ENCODE data around the gene ZNF215. TPM values are rescaled to one million over a fixed set of nuclear protein-coding genes. Genes with fewer than 3 reads are reported as not detected.

Gene ZNF215
- total and polyA plus RNA-seq, 2 of the 4 experiments (the other 2 are of a cell fraction), result 3.4 to 7.7 TPM

- no peak overlapping the region for H3K9ac ChIP-seq (ENCODE audit: low read depth, low read length)
- CTCF ChIA-PET, result no interaction called here
- dilution Hi-C loops (cut with HindIII; ENCODE audit: low sequenced_read_pairs, unreplicated experiment), result no loop called here
These were observed 78.3 kb downstream of the ZNF215 start for GRCh38 chr11:7004482-7004881.

More at GRCh38 chr11:7004482-7004881, 78.3 kb downstream of the ZNF215 start:
- Histone ChIP-seq H2AK9ac (replicated peaks; ENCODE audit: low read depth, low read length, poor library complexity) (no peak overlapping the region), H4K91ac (ENCODE audit: insufficient read depth, low read depth, low read length) (no peak overlapping the region), H3K4me1 (ENCODE audit: control insufficient read depth, insufficient read depth, low read length) (peaks cover 4% of the 10 kb centered on the region), H3K4me2 (ENCODE audit: low read depth, low read length) (peak overlapping the region; percentile 54), H4K5ac (ENCODE audit: low read depth, low read length) (no peak overlapping the region), H3K4me3 (ENCODE audit: insufficient read depth, low read depth, low read length) (no peak overlapping the region; the same call in 1 of the 2 replicates), H3K23ac (ENCODE audit: low read depth, low read length) (no peak overlapping the region), H3K79me1 (ENCODE audit: low read depth in 1 of 2, low read length in 2 of 2) (no peaks in the 10 kb centered on the region), H2BK20ac (ENCODE audit: low read depth, low read length) (no peak overlapping the region), H3K4ac (ENCODE audit: low read depth, low read length) (no peak overlapping the region), H2AK5ac (ENCODE audit: low read depth, low read length) (no peak overlapping the region), H3K14ac (replicated peaks; ENCODE audit: low read depth, low read length) (0 out of 2 replicates have a peak overlapping the region, but pooled peaks have one; percentile 31), H4K20me1 (ENCODE audit: insufficient read depth, low read length) (no peaks in the 10 kb centered on the region), H3K36me3 (ENCODE audit: control insufficient read depth, insufficient read depth, low read length) (no peaks in the 10 kb centered on the region), H2BK15ac (ENCODE audit: low read depth, low read length) (no peak overlapping the region), H2BK5ac (ENCODE audit: low read depth, low read length, poor library complexity, severe bottlenecking) (no peak overlapping the region), H2AFZ (replicated peaks; ENCODE audit: low read length, poor library complexity) (peak overlapping the region; percentile 72), H2BK120ac (ENCODE audit: low read depth, low read length) (no peak overlapping the region), H3K9me1 (ENCODE audit: insufficient read depth, low read length) (no peaks in the 10 kb centered on the region; the same call in 1 of the 2 replicates), H3K56ac (ENCODE audit: extremely low read depth, insufficient read depth, low read length) (no peak overlapping the region), H3K9me3 (ENCODE audit: control insufficient read depth, insufficient read depth, low read length) (no peaks in the 10 kb centered on the region), H3K27ac (ENCODE audit: insufficient read depth, low read length) (no peak overlapping the region), H3K18ac (ENCODE audit: low read depth, low read length) (no peak overlapping the region), H4K8ac (ENCODE audit: low read depth in 2 of 2, low read length in 2 of 2) (no peak overlapping the region), H3K27me3 (ENCODE audit: control insufficient read depth, insufficient read depth, low read length) (no peaks in the 10 kb centered on the region)
- in situ Hi-C loops (cut with MboI; ENCODE audit: low sequenced_read_pairs), result no loop called here
- TF ChIP-seq NFE2L2 (IDR thresholded peaks at IDR 0.05; ENCODE audit: low read depth, low read length), result no peak
- TF ChIP-seq ELK1 (IDR thresholded peaks at IDR 0.05; ENCODE audit: borderline replicate concordance, low read depth, low read length), result no peak
- no peak for TF ChIP-seq MXI1 (IDR thresholded peaks at IDR 0.05; ENCODE audit: borderline replicate concordance, low read depth, low read length)
- TF ChIP-seq RCOR1 (IDR thresholded peaks at IDR 0.05; ENCODE audit: insufficient replicate concordance, low read length), result no peak
- TF ChIP-seq POLR2A (IDR thresholded peaks at IDR 0.05; ENCODE audit: low read depth, low read length), result no peak
- TF ChIP-seq RAD21 (IDR thresholded peaks at IDR 0.05; ENCODE audit: low read length), result no peak
- TF ChIP-seq MAZ (IDR thresholded peaks at IDR 0.05; ENCODE audit: borderline replicate concordance, low read depth, low read length), result no peak
- TF ChIP-seq CEBPB (IDR thresholded peaks at IDR 0.05; ENCODE audit: low read depth, low read length), result no peak
- no peak for TF ChIP-seq CHD1 (IDR thresholded peaks at IDR 0.05; ENCODE audit: low read depth, low read length)
- no peak for TF ChIP-seq MAFK (IDR thresholded peaks at IDR 0.05; ENCODE audit: low read depth, low read length)
- no peak for TF ChIP-seq FOS (IDR thresholded peaks at IDR 0.05; ENCODE audit: low read depth, low read length)
- TF ChIP-seq RFX5 (IDR thresholded peaks at IDR 0.05; ENCODE audit: low read depth, low read length), result no peak
- TF ChIP-seq BHLHE40 (IDR thresholded peaks at IDR 0.05; ENCODE audit: low read depth, low read length), result no peak
- WGBS, 2 experiments (ENCODE audit: extremely low coverage in 2 of 2, insufficient read length in 1 of 2), result no CpG with 5 or more reads among the region's 3 CpGs
- ATAC-seq (ENCODE audit: low read depth), result peak; percentile 76
- POLR2A ChIA-PET (ENCODE audit: unreplicated experiment), result no interaction called here
- intact Hi-C loops (cut with micrococcal nuclease), result no loop called here
- DNase-seq, result peak; percentile 86
- no TSS peak for BruUV-seq (replicated peaks)

All from IMR-90 (cell line).